ENCODE measurements around the gene TUT4.

Gene TUT4

GRCh38 chr1:52404116-52404974 lies 148.5 kb downstream of the TUT4 start, which contains the start of the genes ORC1 and PRPF38A:
TSS of gene ORC1 (minus strand) at chr1:52404423. CDS start at chr1:52402223, 2,200 bp downstream.
TSS of gene PRPF38A (plus strand) at chr1:52404602. CDS start at chr1:52404750, 148 bp downstream.
- TF ChIP-seq GATA2 (IDR thresholded peaks at IDR 0.05; ENCODE audit: low read depth, low read length): no peak
- no peak for TF ChIP-seq GATA3 (IDR thresholded peaks at IDR 0.05; ENCODE audit: low read depth, low read length)

DNA sequence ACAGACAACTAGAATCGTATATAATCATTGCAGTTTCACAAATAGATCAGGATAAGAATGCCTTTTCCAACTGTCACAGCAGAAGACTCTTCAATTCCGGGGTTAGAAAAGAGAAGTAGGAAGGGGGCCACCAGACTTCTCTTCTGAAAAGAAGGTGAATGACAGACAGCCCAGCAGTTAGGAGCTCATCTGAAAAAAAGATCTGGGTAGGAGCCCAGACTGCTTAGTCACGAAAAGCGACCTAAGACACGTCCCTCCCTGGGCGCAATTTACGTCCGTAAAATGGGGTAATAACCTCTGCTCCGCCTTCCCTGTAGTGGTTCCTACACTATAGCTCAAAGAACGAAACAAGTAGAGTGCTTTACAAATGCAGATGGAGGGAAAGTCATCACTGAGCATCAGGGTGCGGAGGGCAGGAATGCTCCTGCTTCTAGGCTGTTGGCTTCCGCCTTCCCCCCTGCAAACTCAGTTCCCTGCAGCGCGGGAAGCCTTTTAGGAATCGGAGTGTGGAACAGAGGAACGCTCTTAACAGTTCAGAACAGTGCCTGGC lies 149.3 kb downstream of the TUT4 start:
- TF ChIP-seq GATA2 (IDR thresholded peaks at IDR 0.05; ENCODE audit: low read depth, low read length): no peak
- no peak for TF ChIP-seq GATA3 (IDR thresholded peaks at IDR 0.05; ENCODE audit: low read depth, low read length)

GRCh38 chr1:52402860-52403240 lies 150.0 kb downstream of the TUT4 start:
- TF ChIP-seq GATA3 (IDR thresholded peaks at IDR 0.05; ENCODE audit: low read depth, low read length) (no peak), GATA2 (IDR thresholded peaks at IDR 0.05; ENCODE audit: low read depth, low read length) (no peak)

DNA sequence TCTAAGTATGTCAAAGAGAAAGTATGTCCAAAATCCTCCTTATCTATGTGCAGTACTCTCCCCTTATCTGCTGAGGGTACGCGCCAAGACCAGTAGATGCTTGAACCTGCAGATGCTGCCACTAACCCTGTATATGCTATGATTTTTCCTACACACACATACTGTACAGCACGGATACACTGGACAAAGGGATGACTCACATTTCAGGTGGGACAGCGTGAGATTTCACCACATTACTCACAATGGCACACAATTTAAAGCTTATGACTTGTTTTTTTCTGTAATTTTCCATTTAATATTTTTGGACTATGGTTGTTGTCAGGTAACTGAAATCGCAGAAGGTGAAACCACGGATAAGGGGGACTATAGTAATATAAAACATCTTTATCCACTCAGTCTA lies 152.8 kb downstream of the TUT4 start:
- no peak for TF ChIP-seq GATA2 (IDR thresholded peaks at IDR 0.05; ENCODE audit: low read depth, low read length)
- no peak for TF ChIP-seq GATA3 (IDR thresholded peaks at IDR 0.05; ENCODE audit: low read depth, low read length)

DNA sequence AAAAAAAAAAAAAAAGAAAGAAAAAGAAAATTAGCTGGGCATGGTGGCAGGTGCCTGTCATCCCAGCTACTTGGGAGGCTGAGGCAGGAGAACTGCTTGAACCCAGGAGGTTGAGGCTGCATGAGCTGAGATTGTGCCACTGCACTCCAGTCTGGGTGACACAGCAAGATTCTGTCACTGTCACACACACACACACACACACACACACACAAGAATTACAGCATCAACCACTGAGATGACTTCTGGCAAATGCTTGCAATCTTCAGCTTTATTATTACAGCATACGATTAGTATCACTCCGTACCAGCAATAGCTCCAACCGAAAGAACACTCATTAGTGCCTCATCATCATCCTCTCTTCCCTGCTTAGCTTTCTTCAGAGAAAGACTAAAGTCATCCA lies 153.3 kb downstream of the TUT4 start:
- TF ChIP-seq GATA3 (IDR thresholded peaks at IDR 0.05; ENCODE audit: low read depth, low read length): no peak
- no peak for TF ChIP-seq GATA2 (IDR thresholded peaks at IDR 0.05; ENCODE audit: low read depth, low read length)

DNA sequence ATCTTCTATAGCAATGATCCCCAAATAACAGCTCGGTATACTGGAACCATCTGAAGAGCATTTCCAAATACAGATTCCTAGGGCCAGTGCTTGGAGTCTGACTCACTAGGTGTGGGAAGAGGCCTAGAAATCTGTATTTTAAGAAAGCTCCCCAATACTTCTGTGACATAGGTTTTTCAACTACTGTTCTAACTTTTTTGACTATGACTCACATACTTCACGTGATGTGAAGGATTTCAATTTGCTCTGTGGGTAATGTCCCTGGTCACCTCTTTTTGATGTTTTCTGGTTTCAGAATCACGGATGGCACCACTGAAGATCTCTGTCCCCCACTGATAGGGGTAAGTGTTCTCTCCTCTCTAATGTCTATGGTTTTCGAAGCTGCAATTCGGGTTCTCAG lies 159.7 kb downstream of the TUT4 start:
- TF ChIP-seq GATA3 (IDR thresholded peaks at IDR 0.05; ENCODE audit: low read depth, low read length): no peak
- no peak for TF ChIP-seq GATA2 (IDR thresholded peaks at IDR 0.05; ENCODE audit: low read depth, low read length)

DNA sequence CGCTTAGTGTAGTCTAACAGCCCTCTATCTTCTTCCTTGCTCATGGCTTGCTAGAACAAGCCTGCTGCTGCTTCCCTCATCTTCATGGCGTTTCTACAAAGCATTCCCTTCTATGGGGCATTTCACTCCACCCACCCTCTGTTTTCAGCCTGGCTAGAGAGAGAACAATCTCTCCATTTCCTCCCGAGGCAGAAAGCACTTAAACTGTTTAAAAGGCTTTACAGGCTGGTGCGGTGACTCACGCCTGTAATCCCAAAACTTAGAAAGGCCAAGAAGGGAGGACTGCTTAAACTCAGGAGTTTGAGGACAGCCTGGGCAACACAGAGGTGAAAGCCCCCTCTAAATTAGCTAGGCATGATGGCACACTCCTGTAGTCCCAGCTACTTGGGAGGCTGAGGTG lies 166.4 kb downstream of the TUT4 start:
- TF ChIP-seq GATA2 (IDR thresholded peaks at IDR 0.05; ENCODE audit: low read depth, low read length) (no peak), GATA3 (IDR thresholded peaks at IDR 0.05; ENCODE audit: low read depth, low read length) (no peak)

DNA sequence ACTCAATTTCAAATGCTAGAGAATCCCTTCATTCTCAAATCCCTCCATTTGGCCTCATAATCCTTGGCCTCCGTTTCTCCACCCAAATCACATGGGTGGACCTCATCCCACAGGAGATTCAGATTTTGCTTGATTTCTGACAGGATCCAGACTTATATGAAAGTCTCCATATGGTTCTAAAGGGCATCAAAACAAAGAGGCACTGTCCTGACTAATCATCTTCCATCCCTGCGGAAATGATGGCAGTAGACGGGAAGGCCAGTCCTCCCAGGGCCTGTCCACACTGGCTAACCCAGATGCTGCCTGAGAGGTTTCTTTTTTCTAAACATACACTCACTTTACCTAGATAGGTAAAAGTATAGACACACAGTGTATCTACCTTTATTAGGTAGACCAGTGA lies 167.5 kb downstream of the TUT4 start:
- TF ChIP-seq GATA2 (IDR thresholded peaks at IDR 0.05; ENCODE audit: low read depth, low read length) (no peak), GATA3 (IDR thresholded peaks at IDR 0.05; ENCODE audit: low read depth, low read length) (no peak)
